ENCODE results near the gene BRI3BP. TPM values are rescaled to one million over a fixed set of nuclear protein-coding genes. Genes with fewer than 3 reads are reported as not detected.
A peak's percentile ranks its signal among the peaks of the same experiment; 100 is the strongest.

BRI3BP gene
- total RNA-seq, 3 donors from 2014 or later = 23.7 to 29.8 (median 25.6) TPM

DNA sequence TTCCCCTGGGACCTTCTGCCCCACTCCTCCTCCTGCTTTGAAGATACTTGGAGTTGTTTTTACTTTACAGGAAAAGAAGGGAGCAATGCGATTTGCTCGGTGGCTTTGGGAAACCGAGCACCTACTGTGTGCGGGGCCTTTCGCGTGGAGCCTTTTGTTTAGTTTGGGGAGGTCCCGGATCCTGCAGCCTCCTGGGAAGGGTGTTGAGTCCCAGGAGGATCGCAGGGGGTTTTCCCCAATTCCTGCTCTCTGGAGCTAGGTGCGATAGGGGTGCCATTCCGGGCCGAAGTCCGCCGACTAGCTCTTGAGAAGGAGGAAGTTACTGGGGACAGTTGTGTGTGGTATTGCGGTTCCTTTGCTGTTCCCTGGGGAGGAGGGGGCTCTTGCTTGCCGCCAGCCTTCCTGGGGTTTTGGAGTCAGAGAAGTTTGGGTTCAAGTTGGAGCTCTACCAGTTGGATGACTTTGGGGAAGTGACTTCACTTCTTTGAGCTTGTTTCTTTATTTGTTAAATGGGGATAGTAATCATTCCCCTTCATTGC is 1.1 kb downstream of the BRI3BP start:
- H3K4me3 Mint-ChIP-seq = peak overlapping the region; percentile 92
- ATAC-seq (no peak), DNase-seq (no peak)
- no peaks in the 10 kb centered on the region for H3K36me3 Mint-ChIP-seq (ENCODE audit: insufficient read depth)
- H3K27me3 Mint-ChIP-seq (ENCODE audit: low read depth) = no peaks in the 10 kb centered on the region
- H3K4me1 Mint-ChIP-seq (ENCODE audit: low read depth) = peaks cover 24% of the 10 kb centered on the region
- H3K9me3 Mint-ChIP-seq = no peaks in the 10 kb centered on the region

DNA sequence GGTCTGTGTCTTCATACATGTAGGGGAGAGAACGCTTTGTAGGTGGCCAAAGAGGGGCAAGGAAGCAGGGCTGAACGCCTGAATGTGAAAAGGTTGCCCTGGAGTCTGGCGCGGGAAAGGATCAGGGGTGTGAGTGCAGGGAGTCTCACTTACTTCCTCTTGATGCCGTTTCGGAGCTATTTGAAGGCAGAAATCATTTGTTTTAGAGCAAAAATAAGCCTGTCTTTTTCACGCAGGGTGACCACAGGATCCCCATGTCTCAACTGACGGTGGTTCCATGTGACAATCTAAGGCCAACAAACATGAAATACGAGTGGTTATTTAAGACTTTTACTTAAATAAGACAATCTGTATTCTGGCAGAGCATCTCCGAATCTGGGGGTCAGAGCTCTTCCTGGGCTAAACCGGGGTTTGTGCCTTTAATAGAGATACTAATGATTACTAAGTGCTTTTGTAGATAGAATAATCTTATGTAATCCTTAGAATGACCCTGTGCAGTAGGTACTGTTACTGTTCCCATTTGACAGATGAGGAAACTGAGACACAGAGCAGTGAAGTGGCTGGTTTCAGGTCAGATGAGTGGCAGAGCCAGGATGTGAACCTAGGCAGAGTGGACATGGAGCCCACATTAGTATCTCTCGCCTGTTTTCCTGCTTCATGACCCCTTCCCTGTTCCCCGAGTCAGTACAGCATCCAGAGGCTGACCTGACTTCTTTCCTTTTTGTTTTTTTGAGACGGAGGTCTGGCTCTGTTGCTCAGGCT is 1.9 kb downstream of the BRI3BP start:
- Mint-ChIP-seq H3K9me3 (no peaks in the 10 kb centered on the region), H3K4me3 (peak overlapping the region; percentile 92), H3K27me3 (ENCODE audit: low read depth) (no peaks in the 10 kb centered on the region), H3K4me1 (ENCODE audit: low read depth) (peaks cover 24% of the 10 kb centered on the region), H3K36me3 (ENCODE audit: insufficient read depth) (no peaks in the 10 kb centered on the region)
- DNase-seq (no peak), ATAC-seq (no peak)

DNA sequence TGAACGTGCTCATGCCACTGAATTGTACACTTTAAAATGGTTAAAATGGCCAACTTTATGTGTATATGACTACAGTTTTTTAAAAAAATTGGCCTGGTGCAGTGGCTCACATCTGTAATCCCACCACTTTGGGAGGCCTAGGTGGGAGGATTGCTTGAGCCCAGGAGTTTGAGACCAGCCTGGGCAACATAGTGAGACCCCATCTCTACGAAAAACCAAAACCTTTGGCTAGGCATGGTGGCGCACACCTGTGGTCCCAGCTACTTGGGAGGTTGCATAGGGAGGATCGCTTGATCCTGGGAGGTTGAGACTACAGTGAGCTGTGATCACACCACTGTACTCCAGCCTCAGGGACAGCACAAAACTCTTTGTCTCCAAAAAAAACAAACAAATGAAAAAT is 5.3 kb downstream of the BRI3BP start:
- DNase-seq (no peak), ATAC-seq (no peak)
- Mint-ChIP-seq H3K4me1 (ENCODE audit: low read depth) (peaks cover 19% of the 10 kb centered on the region), H3K4me3 (no peak overlapping the region), H3K27me3 (ENCODE audit: low read depth) (no peaks in the 10 kb centered on the region), H3K36me3 (ENCODE audit: insufficient read depth) (peaks cover 6% of the 10 kb centered on the region), H3K9me3 (no peaks in the 10 kb centered on the region)

DNA sequence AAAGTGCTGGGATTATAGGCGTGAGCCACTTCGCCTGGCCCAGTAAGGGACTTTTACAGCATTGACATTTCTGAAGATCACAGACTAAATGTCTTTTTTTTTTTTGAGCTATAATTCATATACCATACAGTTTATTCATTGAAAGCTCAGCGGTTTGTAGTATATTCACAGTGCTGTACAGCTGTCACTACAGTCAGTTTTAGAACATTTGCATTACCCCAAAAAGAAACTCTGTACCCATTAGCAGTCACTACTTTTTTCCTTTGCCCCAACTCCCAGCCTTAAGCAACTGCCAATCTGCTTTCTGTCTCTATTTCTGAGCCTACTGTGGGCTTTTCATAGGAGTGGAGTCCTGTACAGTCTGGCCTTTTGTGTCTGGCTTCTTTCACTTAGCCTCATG is 8.2 kb downstream of the BRI3BP start:
- DNase-seq (no peak), ATAC-seq (no peak)
- H3K36me3 Mint-ChIP-seq (ENCODE audit: insufficient read depth) = peaks cover 6% of the 10 kb centered on the region
- peaks cover 2% of the 10 kb centered on the region for H3K4me1 Mint-ChIP-seq (ENCODE audit: low read depth)
- no peaks in the 10 kb centered on the region for H3K27me3 Mint-ChIP-seq (ENCODE audit: low read depth)
- no peaks in the 10 kb centered on the region for H3K9me3 Mint-ChIP-seq
- H3K4me3 Mint-ChIP-seq = no peak overlapping the region

DNA sequence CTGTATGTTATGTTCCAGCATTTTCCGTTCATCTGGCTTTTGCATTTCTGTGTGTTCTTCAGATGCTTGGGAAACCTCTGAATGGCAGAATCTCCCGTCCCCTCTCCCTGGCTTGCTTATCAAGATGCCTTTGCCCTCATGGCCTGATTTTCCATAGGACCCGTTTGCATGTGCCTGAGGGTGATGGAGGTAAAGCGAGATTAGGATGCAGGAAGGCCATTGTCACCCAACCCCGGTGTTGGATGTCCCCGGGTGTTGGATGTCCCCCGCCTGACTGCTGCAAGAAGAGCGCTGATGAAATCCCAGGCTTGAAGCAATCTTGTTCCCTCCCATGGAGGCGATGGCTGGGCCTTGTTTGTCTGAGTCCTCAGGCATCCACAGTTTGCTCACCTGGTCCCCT is 9.6 kb downstream of the BRI3BP start:
- no peak for ATAC-seq
- Mint-ChIP-seq H3K27me3 (ENCODE audit: low read depth) (no peaks in the 10 kb centered on the region), H3K4me3 (no peak overlapping the region), H3K36me3 (ENCODE audit: insufficient read depth) (peaks cover 6% of the 10 kb centered on the region), H3K9me3 (no peaks in the 10 kb centered on the region), H3K4me1 (ENCODE audit: low read depth) (peaks cover 2% of the 10 kb centered on the region)
- DNase-seq = no peak

DNA sequence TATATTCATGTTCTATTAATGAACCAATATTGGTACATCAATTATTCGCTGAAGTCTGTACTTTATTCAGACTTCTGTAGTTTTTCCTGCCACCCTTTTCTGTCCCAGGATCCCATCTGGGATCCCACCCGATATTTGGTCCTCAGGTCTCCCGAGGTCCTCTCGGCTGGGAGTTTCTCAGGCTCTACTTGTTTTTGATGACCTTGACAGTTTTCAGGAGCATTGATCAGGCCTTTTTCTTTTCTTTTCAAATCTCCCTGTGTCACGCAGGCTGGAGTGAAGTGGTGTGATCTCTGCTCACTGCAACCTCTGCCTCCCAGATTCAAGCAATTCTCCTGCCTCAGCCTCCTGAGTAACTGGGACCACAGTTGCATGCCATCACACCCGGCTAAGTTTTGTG is 11.2 kb downstream of the BRI3BP start:
- Mint-ChIP-seq H3K36me3 (ENCODE audit: insufficient read depth) (peaks cover 6% of the 10 kb centered on the region), H3K4me1 (ENCODE audit: low read depth) (peaks cover 2% of the 10 kb centered on the region), H3K4me3 (no peak overlapping the region), H3K9me3 (no peaks in the 10 kb centered on the region), H3K27me3 (ENCODE audit: low read depth) (no peaks in the 10 kb centered on the region)
- ATAC-seq (no peak), DNase-seq (no peak)

DNA sequence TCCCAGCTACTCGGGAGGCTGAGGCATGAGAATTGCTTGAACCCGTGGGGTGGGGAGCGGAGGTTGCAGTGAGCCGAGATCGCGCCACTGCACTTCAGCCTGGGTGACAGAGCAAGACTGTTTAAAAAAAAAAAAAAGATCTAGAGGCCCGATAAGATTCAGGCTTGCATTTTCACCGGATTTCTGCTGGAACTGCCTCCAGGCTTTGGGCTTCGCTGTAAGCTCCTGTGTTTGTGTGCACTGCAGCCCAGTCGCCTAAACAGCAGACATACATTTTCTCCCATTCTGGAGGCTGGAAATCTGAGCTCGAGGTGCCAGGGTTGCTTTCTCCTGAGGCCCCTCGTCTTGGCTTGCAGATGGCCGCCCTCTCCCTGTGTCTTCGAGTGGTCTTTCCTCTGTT is 12.2 kb downstream of the BRI3BP start:
- H3K4me3 Mint-ChIP-seq = no peak overlapping the region
- H3K27me3 Mint-ChIP-seq (ENCODE audit: low read depth) = no peaks in the 10 kb centered on the region
- no peaks in the 10 kb centered on the region for H3K9me3 Mint-ChIP-seq
- H3K36me3 Mint-ChIP-seq (ENCODE audit: insufficient read depth) = peaks cover 4% of the 10 kb centered on the region
- ATAC-seq (no peak), DNase-seq (no peak)
- peaks cover under 1% of the 10 kb centered on the region for H3K4me1 Mint-ChIP-seq (ENCODE audit: low read depth)

DNA sequence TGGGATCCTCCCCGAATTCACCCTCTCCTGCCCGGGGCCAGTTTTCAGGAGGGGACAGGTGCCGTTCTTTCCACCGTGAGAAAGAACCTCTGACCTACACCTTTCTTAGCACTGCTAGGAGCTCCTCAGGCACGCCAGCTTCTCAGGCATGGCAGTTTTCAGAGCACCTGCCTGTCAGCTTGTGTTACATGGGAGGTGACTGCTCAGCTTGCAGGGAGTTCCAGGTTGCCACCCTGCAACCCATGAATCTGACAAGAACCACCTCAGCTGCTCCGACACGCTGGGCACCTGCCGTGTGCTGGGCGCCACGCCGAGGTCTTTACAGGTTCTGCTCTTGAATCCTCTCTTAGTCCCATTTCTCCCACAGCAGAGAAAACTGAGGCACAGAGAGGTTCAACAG is 12.9 kb downstream of the BRI3BP start:
- no peak overlapping the region for H3K4me3 Mint-ChIP-seq
- H3K4me1 Mint-ChIP-seq (ENCODE audit: low read depth) = no peaks in the 10 kb centered on the region

DNA sequence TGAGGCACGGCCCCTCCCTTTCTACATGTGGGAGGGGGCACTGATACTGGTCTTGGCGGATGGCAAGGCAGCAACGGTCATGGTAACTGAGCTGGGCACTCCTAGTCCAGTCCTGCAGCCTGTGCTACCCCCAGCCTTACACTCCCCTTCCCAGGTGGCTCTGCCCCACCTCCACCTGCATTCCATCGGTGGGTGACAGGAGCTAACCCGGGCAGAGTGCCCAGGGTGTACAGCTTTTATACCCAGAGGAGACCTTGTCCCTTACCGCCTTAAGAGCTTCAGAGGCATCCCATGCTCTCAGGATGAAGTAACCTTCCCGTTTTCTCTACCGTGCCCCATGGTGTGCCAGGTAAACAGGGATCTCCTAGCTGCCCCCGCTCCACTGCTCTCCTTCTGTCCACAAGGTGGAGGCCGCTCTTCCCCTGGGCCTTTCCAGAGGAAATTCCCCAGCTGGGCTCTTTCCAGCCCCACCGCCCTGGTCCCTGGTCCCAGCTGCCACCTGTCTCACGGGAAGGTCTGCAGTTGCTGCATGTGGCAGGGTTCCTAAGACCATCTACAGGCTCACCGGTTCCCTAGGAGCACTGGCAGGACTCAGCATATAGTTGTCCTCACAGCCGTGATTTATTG is 20.5 kb downstream of the BRI3BP start:
- H3K4me3 Mint-ChIP-seq = no peak overlapping the region

More for the DNA sequence above, 12.9 kb downstream of the BRI3BP start:
- peaks cover 4% of the 10 kb centered on the region for H3K36me3 Mint-ChIP-seq (ENCODE audit: insufficient read depth)
- no peaks in the 10 kb centered on the region for H3K27me3 Mint-ChIP-seq (ENCODE audit: low read depth)
- no peaks in the 10 kb centered on the region for H3K9me3 Mint-ChIP-seq
- no peak for ATAC-seq
- no peak for DNase-seq

DNA sequence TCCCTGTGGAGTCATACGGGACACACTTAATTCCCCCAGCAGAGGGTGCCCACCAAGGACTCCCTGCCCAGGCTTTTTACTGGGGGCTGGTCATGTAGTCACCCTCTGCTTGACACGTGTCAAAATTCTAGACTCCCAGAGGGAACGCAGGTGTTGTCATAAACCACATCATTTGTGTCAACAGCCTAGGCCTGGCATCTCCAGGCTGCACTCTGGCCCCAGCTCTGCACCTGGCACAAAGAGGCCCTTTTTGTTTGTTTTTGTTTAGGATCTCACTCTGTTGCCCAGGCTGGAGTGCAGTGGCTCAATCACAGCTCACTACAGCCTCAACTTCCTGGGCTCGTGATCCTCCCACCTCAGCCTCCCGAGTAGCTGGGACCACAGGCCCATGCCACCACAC is 21.1 kb downstream of the BRI3BP start:
- DNase-seq = no peak
- Mint-ChIP-seq H3K4me3 (no peak overlapping the region), H3K9me3 (no peaks in the 10 kb centered on the region), H3K27me3 (ENCODE audit: low read depth) (no peaks in the 10 kb centered on the region), H3K36me3 (ENCODE audit: insufficient read depth) (peaks cover 16% of the 10 kb centered on the region), H3K4me1 (ENCODE audit: low read depth) (no peaks in the 10 kb centered on the region)
- ATAC-seq = no peak

More for the DNA sequence above, 20.5 kb downstream of the BRI3BP start:
- no peaks in the 10 kb centered on the region for H3K27me3 Mint-ChIP-seq (ENCODE audit: low read depth)
- DNase-seq = no peak
- H3K36me3 Mint-ChIP-seq (ENCODE audit: insufficient read depth) = peaks cover 16% of the 10 kb centered on the region
- no peak for ATAC-seq
- no peaks in the 10 kb centered on the region for H3K4me1 Mint-ChIP-seq (ENCODE audit: low read depth)
- no peaks in the 10 kb centered on the region for H3K9me3 Mint-ChIP-seq

DNA sequence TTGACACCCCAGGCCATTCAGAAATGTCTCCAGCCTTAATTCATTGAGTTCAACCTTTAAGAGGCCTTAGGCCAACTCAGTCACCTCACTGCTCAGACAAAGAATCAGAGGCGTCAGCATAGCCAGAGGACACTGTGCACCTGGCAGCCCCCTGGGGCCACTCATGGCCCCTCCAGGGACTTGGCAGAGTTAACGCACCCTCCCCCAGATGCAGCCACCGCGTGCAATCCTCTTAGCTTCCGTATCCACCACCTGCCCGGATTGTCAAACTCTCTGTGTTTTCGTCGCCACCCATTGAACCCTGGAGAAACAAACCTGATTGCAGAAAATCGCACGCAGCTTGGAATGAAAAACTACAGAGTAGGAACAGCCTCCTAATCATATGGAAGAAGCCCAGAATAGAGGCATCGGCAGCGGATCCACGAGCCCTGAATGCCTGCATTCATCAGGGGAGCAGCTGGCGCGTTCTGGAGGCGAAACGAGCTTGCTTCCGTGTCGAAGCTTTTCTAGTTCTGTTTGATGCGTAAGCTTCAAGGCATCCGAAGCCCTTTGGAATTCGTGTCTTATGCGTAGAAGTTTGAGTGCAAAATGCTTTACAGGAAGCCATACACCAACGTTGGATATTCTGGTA is 22.4 kb downstream of the BRI3BP start:
- no peaks in the 10 kb centered on the region for H3K4me1 Mint-ChIP-seq (ENCODE audit: low read depth)
- no peak overlapping the region for H3K4me3 Mint-ChIP-seq
- peaks cover 16% of the 10 kb centered on the region for H3K36me3 Mint-ChIP-seq (ENCODE audit: insufficient read depth)
- no peak for ATAC-seq
- no peaks in the 10 kb centered on the region for H3K27me3 Mint-ChIP-seq (ENCODE audit: low read depth)
- no peak for DNase-seq
- no peaks in the 10 kb centered on the region for H3K9me3 Mint-ChIP-seq

DNA sequence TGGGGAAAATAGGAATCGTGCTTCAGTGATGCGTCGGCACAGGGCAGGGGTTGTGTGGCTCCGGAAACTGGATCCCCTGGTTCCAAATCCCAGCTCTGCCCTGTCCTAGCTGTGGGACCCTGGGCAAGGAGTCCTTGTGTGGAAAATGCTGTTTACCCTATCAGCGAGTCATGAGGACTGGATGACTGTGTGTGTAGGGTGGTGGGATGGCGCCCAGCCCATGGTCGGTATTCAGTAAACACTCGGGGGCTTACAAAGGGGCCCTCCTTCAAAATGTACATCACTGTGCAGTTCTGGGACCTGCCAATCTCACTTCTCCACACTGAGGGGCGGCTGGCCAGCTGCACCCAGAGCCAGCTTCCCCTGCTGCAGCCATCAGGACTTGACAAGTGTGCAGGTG is 24.4 kb downstream of the BRI3BP start:
- Mint-ChIP-seq H3K4me1 (ENCODE audit: low read depth) (no peaks in the 10 kb centered on the region), H3K4me3 (no peak overlapping the region), H3K27me3 (ENCODE audit: low read depth) (no peaks in the 10 kb centered on the region), H3K36me3 (ENCODE audit: insufficient read depth) (peaks cover 10% of the 10 kb centered on the region), H3K9me3 (no peaks in the 10 kb centered on the region)
- no peak for ATAC-seq
- no peak for DNase-seq

DNA sequence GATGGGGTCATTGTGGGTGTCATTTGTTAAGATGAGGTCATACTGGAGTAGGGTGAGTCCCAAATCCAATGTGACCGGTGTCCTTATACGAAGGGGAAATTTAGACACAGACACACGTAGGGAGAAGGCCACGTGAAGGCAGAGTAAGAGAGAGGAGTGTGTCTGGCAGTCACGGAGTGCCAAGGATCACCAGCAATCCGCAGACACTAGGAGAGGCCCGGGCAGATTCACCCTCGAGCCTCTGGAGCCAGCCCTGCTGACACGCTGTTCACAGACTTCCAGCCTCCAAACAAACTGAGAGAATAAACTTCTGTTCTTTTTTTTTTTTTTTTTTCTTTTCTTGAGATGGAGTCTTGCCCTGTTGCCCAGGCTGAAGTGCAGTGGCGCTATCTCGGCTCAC is 24.9 kb downstream of the BRI3BP start:
- ATAC-seq (no peak), DNase-seq (no peak)
- H3K9me3 Mint-ChIP-seq = no peaks in the 10 kb centered on the region
- no peak overlapping the region for H3K4me3 Mint-ChIP-seq
- no peaks in the 10 kb centered on the region for H3K4me1 Mint-ChIP-seq (ENCODE audit: low read depth)
- no peaks in the 10 kb centered on the region for H3K27me3 Mint-ChIP-seq (ENCODE audit: low read depth)
- H3K36me3 Mint-ChIP-seq (ENCODE audit: insufficient read depth) = peaks cover 12% of the 10 kb centered on the region

DNA sequence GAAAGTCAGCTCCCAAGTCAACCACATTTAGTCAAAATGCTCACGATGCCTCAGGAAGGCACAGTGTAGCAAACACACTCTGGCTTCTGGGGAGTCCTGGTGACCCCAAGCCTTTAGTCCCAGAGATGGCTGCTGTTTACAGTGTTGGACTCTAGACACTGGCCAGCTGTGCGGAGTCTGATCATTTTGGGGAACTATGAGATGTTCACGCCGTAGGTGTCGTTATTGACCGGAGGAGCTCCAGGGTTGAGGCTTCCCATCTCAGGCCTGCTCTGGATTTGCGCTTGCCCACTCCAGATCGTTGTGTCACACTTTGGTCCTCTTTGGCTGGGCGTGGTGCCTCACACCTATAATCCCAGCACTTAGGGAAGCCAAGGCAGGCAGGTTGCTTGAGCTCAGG is 27.7 kb downstream of the BRI3BP start:
- Mint-ChIP-seq H3K9me3 (no peaks in the 10 kb centered on the region), H3K27me3 (ENCODE audit: low read depth) (no peaks in the 10 kb centered on the region), H3K4me1 (ENCODE audit: low read depth) (no peaks in the 10 kb centered on the region), H3K36me3 (ENCODE audit: insufficient read depth) (peaks cover 6% of the 10 kb centered on the region), H3K4me3 (no peak overlapping the region)
- DNase-seq (no peak), ATAC-seq (no peak)

DNA sequence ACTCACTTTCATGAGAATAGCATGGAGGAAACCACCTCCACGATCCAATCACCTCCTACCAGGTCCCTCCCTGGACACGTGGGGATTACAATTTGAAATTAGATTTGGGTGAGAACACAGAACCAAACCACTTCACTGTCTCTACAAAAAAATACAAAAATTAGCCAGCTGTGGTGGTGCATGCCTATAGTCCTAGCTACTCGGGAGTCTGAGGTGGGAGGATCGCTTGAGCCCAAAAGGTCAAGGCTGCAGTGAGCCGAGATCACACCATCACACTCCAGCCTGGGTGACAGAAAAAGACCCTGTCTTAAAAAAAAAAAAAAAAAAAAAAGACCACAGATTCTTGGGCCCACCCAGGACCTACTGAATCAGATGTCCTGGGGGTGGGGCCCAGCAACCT is 28.3 kb downstream of the BRI3BP start:
- Mint-ChIP-seq H3K27me3 (ENCODE audit: low read depth) (no peaks in the 10 kb centered on the region), H3K4me1 (ENCODE audit: low read depth) (no peaks in the 10 kb centered on the region), H3K36me3 (ENCODE audit: insufficient read depth) (peaks cover 6% of the 10 kb centered on the region), H3K9me3 (no peaks in the 10 kb centered on the region), H3K4me3 (no peak overlapping the region)
- ATAC-seq (no peak), DNase-seq (no peak)

Data from activated T-cell treated with anti-CD3 and anti-CD28 coated beads, Interleukin-2, amount 50 U/mL, for 4 hours (primary cell).